HepG2 (cell line): Measurements from ENCODE around the gene GATM. TPM values are rescaled to one million over a fixed set of nuclear protein-coding genes. Genes with fewer than 3 reads are reported as not detected.

Experiments used
- ATAC-seq: fragments of 200-7000 bp; cut with Tn5 transposase; 3 replicates; pipeline ENCODE4 v1.9.1; 2020; ENCODE audit warnings: mild to moderate bottlenecking, moderate library complexity
- BruUV-seq: library from RNA; stranded (reverse); fragments of 400-500 nt; replicated peaks from 2 replicates; lab custom pipeline; 2021; lab: Mats Ljungman, UMichigan
- CTCF ChIA-PET: fragments of 300-600 bp; formaldehyde crosslinking; extraction: SDS; loops from one replicate; lab custom pipeline; 2021; ENCODE audit warnings: low total read pairs, inconsistent platforms, low intra/inter-chr PET ratio; lab: Yijun Ruan, JAX
- POLR2A ChIA-PET: fragments of 350-600 bp; sonication (Branson Sonifier 250); formaldehyde crosslinking; loops from one replicate; lab custom pipeline; 2020; ENCODE audit warnings: antibody characterized with exemption, inconsistent platforms; lab: Yijun Ruan, JAX
- DNase-seq: peaks from one replicate; pipeline ENCODE4 v3.0.0-alpha.2; 2015; ENCODE audit warnings: low spot score
- FAIRE-seq: peaks from 3 replicates; lab custom pipeline; 2011; peaks lifted over from hg19 to GRCh38; lab: Jason Lieb, UNC
- H2AFZ ChIP-seq: one replicate; pipeline ENCODE4 v1.6.1; 2011; ENCODE audit warnings: low read length, inconsistent platforms
- H3K27ac ChIP-seq: fragments of 300-600 bp; 3 replicates; pipeline ENCODE4 v1.8.0; 2011; ENCODE audit warnings: mixed run types, mild to moderate bottlenecking, mixed read lengths, low read length, inconsistent platforms; ENCODE audit not compliant: insufficient read depth; ENCODE audit errors: extremely low read length
- H3K27me3 ChIP-seq, 2 experiments: fragments of 200-600 bp in 1 of 2; 2 replicates in 1 of 2; 3 replicates in 1 of 2; pipeline versions ENCODE4 v1.6.0 to v1.8.0; 2011; ENCODE audit warnings: low read length in 2 of 2, mild to moderate bottlenecking in 2 of 2, moderate library complexity in 2 of 2, inconsistent platforms in 1 of 2; ENCODE audit not compliant: insufficient read depth in 2 of 2, control insufficient read depth in 1 of 2
- H3K36me3 ChIP-seq, 2 experiments: fragments of 200-600 bp in 1 of 2; replicated peaks in 1 of 2; 2 replicates in 1 of 2; 3 replicates in 1 of 2; pipeline versions ENCODE4 v1.5.1 to v1.8.0; 2011; ENCODE audit warnings: low read length in 2 of 2, inconsistent platforms in 1 of 2; ENCODE audit not compliant: insufficient read depth in 2 of 2, control insufficient read depth in 1 of 2
- H3K4me1 ChIP-seq: 2 replicates; pipeline ENCODE4 v1.5.1; 2012; ENCODE audit warnings: low read length, inconsistent platforms; ENCODE audit not compliant: insufficient read depth
- H3K4me2 ChIP-seq: 2 replicates; pipeline ENCODE4 v1.6.0; 2011; ENCODE audit warnings: low read depth, low read length, inconsistent platforms
- H3K4me3 ChIP-seq, 3 experiments: fragments of 200-600 bp in 1 of 3; sonication (generic), shearing (Covaris generic) in 1 of 3; replicated peaks in 1 of 3; 2 replicates each; pipeline ENCODE4 v1.5.1; 2011 to 2016; ENCODE audit warnings: low read length in 3 of 3, inconsistent platforms in 2 of 3, low read depth in 2 of 3, mild to moderate bottlenecking in 2 of 3, control low read depth in 1 of 3, mixed read lengths in 1 of 3; ENCODE audit not compliant: insufficient read depth in 1 of 3
- H3K79me2 ChIP-seq: one replicate; pipeline ENCODE4 v1.6.1; 2011; ENCODE audit warnings: low read length, inconsistent platforms; ENCODE audit not compliant: insufficient read depth
- H3K9ac ChIP-seq: 2 replicates; pipeline ENCODE4 v1.6.0; 2011; ENCODE audit warnings: mild to moderate bottlenecking, low read depth, low read length, inconsistent platforms; ENCODE audit not compliant: insufficient read depth
- H3K9me3 ChIP-seq: 2 replicates; pipeline ENCODE4 v1.5.1; 2012; ENCODE audit warnings: mild to moderate bottlenecking, low read length
- H4K20me1 ChIP-seq: 2 replicates; pipeline ENCODE4 v1.6.0; 2011; ENCODE audit warnings: inconsistent platforms, mild to moderate bottlenecking, low read length, moderate library complexity; ENCODE audit not compliant: insufficient read depth
- GTF2F1 ChIP-seq: fragments of 150-350 bp; IDR thresholded peaks from 2 replicates; pipeline ENCODE4 v1.6.1; 2014; ENCODE audit warnings: low read length
- HIC2 ChIP-seq: sonication (generic); formaldehyde crosslinking; IDR thresholded peaks from 2 replicates; pipeline ENCODE4 v1.9.0; 2022; ENCODE audit warnings: low read depth, missing genetic modification reagents
- LCORL ChIP-seq, 2 experiments: fragments of 450-650 bp in 1 of 2; sonication (generic) in 1 of 2; formaldehyde crosslinking in 1 of 2; IDR thresholded peaks; 2 replicates each; pipeline versions ENCODE4 v1.5.0 to v1.6.1; 2017 to 2020; ENCODE audit warnings: antibody characterized with exemption in 1 of 2, missing genetic modification reagents in 1 of 2
- MAF1 ChIP-seq: sonication (generic); formaldehyde crosslinking; IDR thresholded peaks from 2 replicates; pipeline ENCODE4 v1.5.0; 2020; ENCODE audit warnings: missing genetic modification reagents, borderline replicate concordance
- POGK ChIP-seq: sonication (generic); formaldehyde crosslinking; conservative IDR thresholded peaks from 2 replicates; pipeline ENCODE4 v1.8.0; 2022; ENCODE audit warnings: mild to moderate bottlenecking, moderate library complexity, missing genetic modification reagents
- RBM22 ChIP-seq: fragments of 200-400 bp; formaldehyde crosslinking; optimal IDR thresholded peaks from 2 replicates; pipeline ENCODE3; 2017; ENCODE audit warnings: mild to moderate bottlenecking, low read length, moderate library complexity
- SP4 ChIP-seq: sonication (generic); formaldehyde crosslinking; IDR thresholded peaks from 2 replicates; pipeline ENCODE4 v1.8.1; 2023; ENCODE audit warnings: mild to moderate bottlenecking, missing genetic modification reagents
- SUZ12 ChIP-seq: fragments of 150-350 bp; IDR thresholded peaks from 2 replicates; pipeline ENCODE4 v1.6.1; 2014; ENCODE audit warnings: low read depth, low read length
- ZNF512B ChIP-seq: sonication (generic); formaldehyde crosslinking; IDR thresholded peaks from 2 replicates; pipeline ENCODE4 v1.5.1; 2020; ENCODE audit warnings: missing genetic modification reagents, mild to moderate bottlenecking, borderline replicate concordance
- WGBS: methylation state at CpG from one replicate; pipeline ENCODE4 v1.1.6; 2017; ENCODE audit warnings: low lambda C conversion rate; 5-methylcytosine and 5-hydroxymethylcytosine counted together
- in situ Hi-C: cut with HindIII; loops from 2 replicates; pipeline ENCODE4 v1.10.0; 2017; ENCODE audit warnings: low pct_unique_long_range_greater_than_20kb; ENCODE audit not compliant: extremely low pct_ligation_motif_present
- intact Hi-C: fragments of 100-400 bp; cut with micrococcal nuclease; formaldehyde crosslinking; loops from one replicate; pipeline ENCODE4 v1.10.0; 2022; ENCODE audit not compliant: unreplicated experiment
- polyA plus RNA-seq, 8 experiments: library from polyadenylated mRNA; depleted of rRNA in 3 of 8; stranded (reverse) in 7 of 8; unstranded in 1 of 8; fragments of >200 nt; fragmentation: Illumina TruSeq in 4 of 8; extraction: Trizol in 4 of 8; gene quantifications; 2 replicates each; pipeline versions ENCODE4 v1.2.1 to v1.2.3, GENCODE V29; 2011 to 2016; ENCODE audit warnings: low read depth in 4 of 8, missing spikeins in 1 of 8, mixed read lengths in 1 of 8; ENCODE audit not compliant: insufficient read depth in 1 of 8
- total RNA-seq, 5 experiments: library from RNA; depleted of rRNA; stranded (reverse); fragments of >200 nt; fragmentation: Illumina TruSeq; extraction: Trizol; gene quantifications; 2 replicates each; pipeline ENCODE4 v1.2.3, GENCODE V29; 2016; ENCODE audit warnings: low read depth in 1 of 5

The GATM gene
- total and polyA plus RNA-seq, 2 of the 13 experiments (the other 11 are each of a cell fraction or from before 2014, with no cell fraction given), result 2.1 to 16.8 TPM

GRCh38 chr15:45414215-45414885 lies 36.0 kb upstream of the GATM start:
- Histone ChIP-seq H3K79me2 (no peaks in the 10 kb centered on the region), H3K27me3 (no peaks in the 10 kb centered on the region; a peak in 1 of 5 replicates), H2AFZ (no peak overlapping the region), H3K9ac (no peak overlapping the region), H3K4me3 (no peak overlapping the region), H3K36me3 (peaks cover 22 to 76% of the 10 kb centered on the region in 2 experiments), H3K9me3 (no peaks in the 10 kb centered on the region), H3K4me1 (peaks cover 19% of the 10 kb centered on the region), H4K20me1 (no peaks in the 10 kb centered on the region), H3K4me2 (no peak overlapping the region), H3K27ac (no peak overlapping the region)
- intact Hi-C loops, result no loop called here
- TF ChIP-seq LCORL (IDR thresholded peaks at IDR 0.05), result no peak
- TF ChIP-seq LCORL (CRISPR knock-in tag; IDR thresholded peaks at IDR 0.05), result no peak
- TF ChIP-seq ZNF512B (CRISPR knock-in tag), result no peak
- TF ChIP-seq POGK, result no peak
- TF ChIP-seq SUZ12, result no peak
- no peak for TF ChIP-seq MAF1
- no peak for TF ChIP-seq RBM22
- no peak for TF ChIP-seq GTF2F1
- no peak for TF ChIP-seq SP4 (CRISPR knock-in tag)
- no peak for TF ChIP-seq HIC2 (CRISPR knock-in tag)
- BruUV-seq, result no TSS peak
- ATAC-seq (no peak), FAIRE-seq (no peak), DNase-seq (no peak)
- 95% methylated on average over 5 of the region's 5 CpGs for WGBS
- ChIA-PET POLR2A (no interaction called here), CTCF (no interaction called here)
- in situ Hi-C loops, result no loop called here
